T-helper 2 cell (primary cell): ENCODE data around the gene DMBT1.
"Not testable (repeated sequence)": the region's sequence is repeated elsewhere in the genome, so short reads cannot be mapped to it uniquely, and the experiment has no call there.

Experiments
- DNase-seq, 5 experiments: peaks; one replicate each; pipeline versions ENCODE4 v3.0.0 to v3.0.0-alpha.2; 2012 to 2022

The DMBT1 gene

GRCh38 chr10:122587098-122587760, 26.7 kb downstream of the DMBT1 start:
- no peak for DNase-seq

GRCh38 chr10:122588381-122588780, 27.8 kb downstream of the DMBT1 start:
- no peak for DNase-seq

- DNase-seq, result no peak
These were observed 29.6 kb downstream of the DMBT1 start for GRCh38 chr10:122590153-122590552.

- DNase-seq, result no peak
These were observed 31.2 kb downstream of the DMBT1 start for GRCh38 chr10:122591736-122592135.

- no peak for DNase-seq
These were observed 31.6 kb downstream of the DMBT1 start for GRCh38 chr10:122592161-122592560.

- DNase-seq, result no peak
These were observed 57.1 kb downstream of the DMBT1 start for GRCh38 chr10:122617476-122618270.

GRCh38 chr10:122618461-122619165, 58.1 kb downstream of the DMBT1 start:
- no peak for DNase-seq

- DNase-seq, result not testable (repeated sequence)
These were observed 60.4 kb downstream of the DMBT1 start for GRCh38 chr10:122620961-122621360.

GRCh38 chr10:122624546-122624945, 64.0 kb downstream of the DMBT1 start:
- no peak for DNase-seq

- DNase-seq, result no peak
These were observed 70.0 kb downstream of the DMBT1 start for GRCh38 chr10:122630526-122630925.

- no peak for DNase-seq
These were observed 71.5 kb downstream of the DMBT1 start for GRCh38 chr10:122632031-122632430.

- no peak for DNase-seq
These were observed 72.0 kb downstream of the DMBT1 start for GRCh38 chr10:122632576-122632975.

GRCh38 chr10:122636953-122637352, 76.4 kb downstream of the DMBT1 start:
- DNase-seq, result no peak

- DNase-seq, result no peak
These were observed 76.8 kb downstream of the DMBT1 start for GRCh38 chr10:122637376-122637775.

- no peak for DNase-seq
These were observed 77.6 kb downstream of the DMBT1 start for GRCh38 chr10:122638106-122638505.

GRCh38 chr10:122639801-122640200, 79.2 kb downstream of the DMBT1 start:
- no peak for DNase-seq

- DNase-seq, result no peak
These were observed 80.4 kb downstream of the DMBT1 start for GRCh38 chr10:122640921-122641320.

GRCh38 chr10:122642726-122643605, 82.4 kb downstream of the DMBT1 start:
- DNase-seq, result no peak

GRCh38 chr10:122643931-122644534, 83.5 kb downstream of the DMBT1 start:
- DNase-seq, result no peak

- DNase-seq, result no peak
These were observed 86.2 kb downstream of the DMBT1 start for GRCh38 chr10:122646511-122647382.

- DNase-seq, result no peak
These were observed 86.9 kb downstream of the DMBT1 start for GRCh38 chr10:122647383-122647968.
